DOHH2 (cell line): ENCODE results near the gene MOB3C.

Source experiments
- H3F3A ChIP-seq: fragments of 200-600 bp; sonication (generic), shearing (Covaris generic); 2 replicates; pipeline ENCODE4 v1.6.0; 2016; ENCODE audit warnings: antibody characterized with exemption, mild to moderate bottlenecking; ENCODE audit not compliant: control insufficient read depth, insufficient read depth
- H3K27ac ChIP-seq: fragments of 200-600 bp; sonication (generic); 2 replicates; pipeline ENCODE4 v1.5.1; 2014; ENCODE audit warnings: low read depth, mild to moderate bottlenecking, low read length, moderate library complexity
- H3K27me3 ChIP-seq: fragments of 200-600 bp; sonication (generic); 2 replicates; pipeline ENCODE4 v1.6.1; 2014; ENCODE audit warnings: mild to moderate bottlenecking, low read length, mixed read lengths; ENCODE audit not compliant: control insufficient read depth
- H3K36me3 ChIP-seq: fragments of 200-600 bp; sonication (generic); 2 replicates; pipeline ENCODE4 v1.6.1; 2014; ENCODE audit warnings: mild to moderate bottlenecking, low read length, moderate library complexity, mixed read lengths; ENCODE audit not compliant: control insufficient read depth
- H3K4me1 ChIP-seq: fragments of 200-600 bp; sonication (generic); 2 replicates; pipeline ENCODE4 v1.6.1; 2014; ENCODE audit warnings: mild to moderate bottlenecking, low read length, mixed read lengths; ENCODE audit not compliant: control insufficient read depth
- H3K4me2 ChIP-seq: fragments of 200-600 bp; sonication (generic); 2 replicates; pipeline ENCODE4 v1.6.0; 2014; ENCODE audit warnings: mild to moderate bottlenecking, low read length, moderate library complexity
- H3K4me3 ChIP-seq: fragments of 200-600 bp; sonication (generic); 2 replicates; pipeline ENCODE4 v1.5.1; 2014; ENCODE audit warnings: mild to moderate bottlenecking, low read length, mixed read lengths
- H3K79me2 ChIP-seq: fragments of 200-600 bp; sonication (generic); 2 replicates; pipeline ENCODE4 v1.6.1; 2014; ENCODE audit warnings: mild to moderate bottlenecking, low read length, mixed read lengths; ENCODE audit not compliant: control insufficient read depth
- H3K9me2 ChIP-seq: fragments of 200-600 bp; sonication (generic); replicated peaks from 2 replicates; pipeline ENCODE4 v1.6.1; 2014; ENCODE audit warnings: mild to moderate bottlenecking, low read length, mixed read lengths; ENCODE audit not compliant: control insufficient read depth
- H3K9me3 ChIP-seq: fragments of 200-600 bp; sonication (generic); 2 replicates; pipeline ENCODE4 v1.6.1; 2014; ENCODE audit warnings: antibody characterized with exemption, low read length, mixed read lengths; ENCODE audit not compliant: control insufficient read depth, insufficient read depth
- H4K20me1 ChIP-seq: fragments of 200-600 bp; sonication (generic); 2 replicates; pipeline ENCODE4 v1.6.0; 2014; ENCODE audit warnings: low read depth, mild to moderate bottlenecking, antibody characterized with exemption, low read length, moderate library complexity; ENCODE audit not compliant: control insufficient read depth, insufficient read depth
- EZH2phosphoT487 ChIP-seq: fragments of 200-600 bp; sonication (generic); IDR thresholded peaks from 2 replicates; pipeline ENCODE4 v1.6.1; 2017; ENCODE audit warnings: borderline replicate concordance, mild to moderate bottlenecking, antibody characterized with exemption, low read length, moderate library complexity, mixed read lengths
- TF ChIP-seq, protein P1 (sequence below): fragments of 200-600 bp; sonication (generic); IDR thresholded peaks from one replicate; pipeline ENCODE4 v1.5.1; 2014; ENCODE audit warnings: antibody characterized with exemption, mild to moderate bottlenecking, low read depth, low read length; ENCODE audit not compliant: poor library complexity, severe bottlenecking

MOB3C gene

DNA sequence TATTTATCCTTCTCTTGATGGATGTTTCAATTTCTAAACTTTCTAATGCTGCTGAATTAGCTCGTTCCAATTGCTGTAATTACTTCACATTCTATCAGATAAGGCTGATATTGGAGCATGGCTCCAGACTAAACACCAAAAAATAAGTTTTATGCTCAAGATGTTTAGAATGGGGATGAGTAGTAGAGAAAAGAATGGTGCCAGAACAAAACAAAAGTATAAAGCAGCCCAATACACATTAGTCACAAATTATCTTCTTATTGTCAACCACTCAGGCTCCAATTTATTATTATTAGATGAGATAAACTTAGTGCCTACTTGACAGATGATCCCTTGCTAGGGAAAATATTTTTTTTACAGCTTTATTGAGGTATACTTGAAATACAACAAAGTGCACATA lies 29.7 kb upstream of the MOB3C start:
- no peaks in the 10 kb centered on the region for H3K9me2 ChIP-seq
- no peaks in the 10 kb centered on the region for H3K4me1 ChIP-seq
- H3K4me3 ChIP-seq, result no peak overlapping the region
- H4K20me1 ChIP-seq, result no peaks in the 10 kb centered on the region
- H3K36me3 ChIP-seq, result peaks cover 19% of the 10 kb centered on the region
- H3K9me3 ChIP-seq, result no peaks in the 10 kb centered on the region
- no peaks in the 10 kb centered on the region for H3K79me2 ChIP-seq
- H3K27ac ChIP-seq, result no peak overlapping the region
- no peak overlapping the region for H3K4me2 ChIP-seq
- H3F3A ChIP-seq, result no peaks in the 10 kb centered on the region
- no peaks in the 10 kb centered on the region for H3K27me3 ChIP-seq
- TF ChIP-seq, protein P1, sequence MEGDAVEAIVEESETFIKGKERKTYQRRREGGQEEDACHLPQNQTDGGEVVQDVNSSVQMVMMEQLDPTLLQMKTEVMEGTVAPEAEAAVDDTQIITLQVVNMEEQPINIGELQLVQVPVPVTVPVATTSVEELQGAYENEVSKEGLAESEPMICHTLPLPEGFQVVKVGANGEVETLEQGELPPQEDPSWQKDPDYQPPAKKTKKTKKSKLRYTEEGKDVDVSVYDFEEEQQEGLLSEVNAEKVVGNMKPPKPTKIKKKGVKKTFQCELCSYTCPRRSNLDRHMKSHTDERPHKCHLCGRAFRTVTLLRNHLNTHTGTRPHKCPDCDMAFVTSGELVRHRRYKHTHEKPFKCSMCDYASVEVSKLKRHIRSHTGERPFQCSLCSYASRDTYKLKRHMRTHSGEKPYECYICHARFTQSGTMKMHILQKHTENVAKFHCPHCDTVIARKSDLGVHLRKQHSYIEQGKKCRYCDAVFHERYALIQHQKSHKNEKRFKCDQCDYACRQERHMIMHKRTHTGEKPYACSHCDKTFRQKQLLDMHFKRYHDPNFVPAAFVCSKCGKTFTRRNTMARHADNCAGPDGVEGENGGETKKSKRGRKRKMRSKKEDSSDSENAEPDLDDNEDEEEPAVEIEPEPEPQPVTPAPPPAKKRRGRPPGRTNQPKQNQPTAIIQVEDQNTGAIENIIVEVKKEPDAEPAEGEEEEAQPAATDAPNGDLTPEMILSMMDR, result no peak
- TF ChIP-seq EZH2phosphoT487, result no peak

DNA sequence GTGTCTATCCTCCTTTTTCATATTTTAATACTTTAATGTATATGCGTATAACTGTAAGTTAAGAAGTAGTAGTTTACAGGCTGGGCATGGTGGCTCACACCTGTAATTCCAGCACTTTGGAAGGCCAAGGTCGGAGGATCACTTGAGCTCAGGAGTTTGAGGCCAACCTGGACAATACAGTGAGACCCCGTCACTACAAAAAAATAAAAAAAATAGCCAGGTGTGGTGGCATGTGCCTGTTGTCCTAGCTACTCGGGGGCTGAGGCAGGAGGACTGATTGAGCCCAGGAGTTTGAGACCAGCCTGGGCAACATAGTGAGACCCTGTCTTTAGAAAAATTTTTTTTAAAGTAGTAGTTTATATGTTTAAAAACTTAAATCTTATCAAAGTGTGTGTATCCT lies 29.2 kb upstream of the MOB3C start:
- Histone ChIP-seq H3K79me2 (no peaks in the 10 kb centered on the region), H3K9me3 (no peaks in the 10 kb centered on the region), H3K4me2 (no peak overlapping the region), H3K27ac (no peak overlapping the region), H3K4me3 (no peak overlapping the region), H3K4me1 (no peaks in the 10 kb centered on the region), H3F3A (no peaks in the 10 kb centered on the region), H4K20me1 (no peaks in the 10 kb centered on the region), H3K27me3 (no peaks in the 10 kb centered on the region), H3K9me2 (no peaks in the 10 kb centered on the region), H3K36me3 (peaks cover 19% of the 10 kb centered on the region)
- TF ChIP-seq EZH2phosphoT487, result no peak
- TF ChIP-seq, protein P1, result no peak

DNA sequence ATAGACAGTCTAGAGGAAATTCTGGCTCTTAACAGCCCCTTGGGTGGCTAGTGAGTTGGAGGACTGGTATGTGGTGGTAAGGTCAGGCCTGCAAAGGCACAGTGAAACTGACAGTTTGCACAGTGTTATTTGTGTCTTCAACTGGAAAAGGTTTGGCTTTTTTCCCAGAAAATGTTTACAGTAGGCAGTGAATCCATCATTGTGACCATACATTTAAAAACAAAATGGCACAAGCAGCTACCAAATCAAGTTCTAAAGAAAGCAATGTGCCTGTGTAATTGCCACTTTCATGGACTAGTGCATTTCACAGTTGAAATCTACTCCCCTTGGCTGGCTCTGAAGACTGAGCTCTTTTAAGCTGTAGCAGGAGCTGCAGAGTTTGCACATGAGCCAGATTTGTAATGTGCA lies 26.8 kb upstream of the MOB3C start:
- H3K27ac ChIP-seq, result no peak overlapping the region
- no peak overlapping the region for H3K4me2 ChIP-seq

More for the DNA sequence above, 26.8 kb upstream of the MOB3C start:
- Histone ChIP-seq H3K79me2 (no peaks in the 10 kb centered on the region), H3K4me1 (no peaks in the 10 kb centered on the region), H3K9me2 (no peaks in the 10 kb centered on the region), H4K20me1 (no peaks in the 10 kb centered on the region), H3K4me3 (no peak overlapping the region), H3K36me3 (peaks cover 2% of the 10 kb centered on the region; the same call in 1 of the 2 replicates), H3K9me3 (no peaks in the 10 kb centered on the region), H3K27me3 (no peaks in the 10 kb centered on the region), H3F3A (no peaks in the 10 kb centered on the region)
- TF ChIP-seq, protein P1, result no peak
- TF ChIP-seq EZH2phosphoT487, result no peak
